Liver (tissue), 9 donors: Measurements from ENCODE around the gene GPC2. TPM values are rescaled to one million over a fixed set of nuclear protein-coding genes. Genes with fewer than 3 reads are reported as not detected.

Experiments
- DNase-seq: peaks from one replicate; pipeline ENCODE4 v3.0.0-alpha.2; 2017; ENCODE audit warnings: low spot score
- H3K27ac ChIP-seq, 2 donors: one replicate each; pipeline ENCODE4 v1.7.0; 2013; ENCODE audit warnings: inconsistent platforms in 2 of 2, low read length in 2 of 2, control low read depth in 1 of 2, low read depth in 1 of 2, mild to moderate bottlenecking in 1 of 2
- H3K27me3 ChIP-seq, 4 donors: one replicate each; pipeline versions ENCODE4 v1.6.1 to v1.7.0; 2013; ENCODE audit warnings: low read length in 3 of 4, inconsistent platforms in 1 of 4, mild to moderate bottlenecking in 1 of 4, moderate library complexity in 1 of 4; ENCODE audit not compliant: control insufficient read depth in 4 of 4, insufficient read depth in 4 of 4
- H3K36me3 ChIP-seq, 4 donors: one replicate each; pipeline versions ENCODE4 v1.6.1 to v1.7.0; 2013; ENCODE audit warnings: low read length in 3 of 4, mild to moderate bottlenecking in 3 of 4, low read depth in 1 of 4, moderate library complexity in 1 of 4; ENCODE audit not compliant: control insufficient read depth in 4 of 4, insufficient read depth in 3 of 4
- H3K4me1 ChIP-seq, 4 donors: one replicate each; pipeline versions ENCODE4 v1.6.1 to v1.7.0; 2013; ENCODE audit warnings: low read length in 3 of 4, mild to moderate bottlenecking in 3 of 4, moderate library complexity in 1 of 4; ENCODE audit not compliant: control insufficient read depth in 4 of 4, insufficient read depth in 4 of 4
- H3K4me3 ChIP-seq, 3 donors: one replicate each; pipeline versions ENCODE4 v1.6.1 to v1.7.0; 2013; ENCODE audit warnings: low read length in 3 of 3, control low read depth in 1 of 3, low read depth in 1 of 3, mild to moderate bottlenecking in 1 of 3
- H3K9ac ChIP-seq, 2 donors: one replicate each; pipeline ENCODE4 v1.7.0; 2013; ENCODE audit warnings: low read length in 2 of 2, mild to moderate bottlenecking in 2 of 2, moderate library complexity in 2 of 2, control low read depth in 1 of 2, low read depth in 1 of 2
- H3K9me3 ChIP-seq, 4 donors: one replicate each; pipeline versions ENCODE4 v1.6.1 to v1.7.0; 2013; ENCODE audit warnings: low read length in 3 of 4; ENCODE audit not compliant: control insufficient read depth in 4 of 4
- FOXA1 ChIP-seq: IDR thresholded peaks from 2 replicates; pipeline ENCODE4 v1.6.1; 2016; ENCODE audit warnings: antibody characterized with exemption
- GABPA ChIP-seq, 2 donors: IDR thresholded peaks in 1 of 2; conservative IDR thresholded peaks in 1 of 2; 2 replicates each; pipeline ENCODE4 v1.6.1; 2016; ENCODE audit warnings: antibody characterized with exemption in 2 of 2, mild to moderate bottlenecking in 1 of 2, moderate library complexity in 1 of 2
- HNF4A ChIP-seq, 2 donors: conservative IDR thresholded peaks; 2 replicates each; pipeline ENCODE4 v1.6.1; 2016; ENCODE audit warnings: antibody characterized with exemption in 2 of 2, mild to moderate bottlenecking in 2 of 2
- HNF4G ChIP-seq: IDR thresholded peaks from 2 replicates; pipeline ENCODE4 v1.6.1; 2016; ENCODE audit warnings: antibody characterized with exemption
- SP1 ChIP-seq: IDR thresholded peaks from 2 replicates; pipeline ENCODE4 v1.6.1; 2018; ENCODE audit warnings: antibody characterized with exemption, mild to moderate bottlenecking
- TAF1 ChIP-seq: conservative IDR thresholded peaks from 2 replicates; pipeline ENCODE4 v1.6.1; 2016; ENCODE audit warnings: antibody characterized with exemption, mild to moderate bottlenecking
- YY1 ChIP-seq: IDR thresholded peaks from 2 replicates; pipeline ENCODE4 v1.6.1; 2016; ENCODE audit warnings: antibody characterized with exemption, mild to moderate bottlenecking
- WGBS: extraction: QIAGEN DNeasy Blood & Tissue Kit; methylation state at CpG from one replicate; pipeline ENCODE4 v1.1.7; 2013; 5-methylcytosine and 5-hydroxymethylcytosine counted together
- polyA plus RNA-seq, 2 donors: library from polyadenylated mRNA; stranded (reverse) in 1 of 2; unstranded in 1 of 2; fragments of 200-250 nt in 1 of 2; fragments of >200 nt in 1 of 2; fragmentation: Nextera tagmentation in 1 of 2; extraction: Ambion mirVana in 1 of 2; gene quantifications; one replicate each; pipeline versions ENCODE4 v1.2.1 to v1.2.3, GENCODE V29; 2013 to 2015
- total RNA-seq, 2 donors: library from RNA; depleted of rRNA; stranded (reverse); fragments of >200 nt; gene quantifications; one replicate each; pipeline ENCODE4 v1.2.3, GENCODE V29; 2014
- TF ChIP-seq, protein P1 (sequence below): IDR thresholded peaks from 2 replicates; pipeline ENCODE4 v1.6.1; 2016; ENCODE audit warnings: antibody characterized with exemption, mild to moderate bottlenecking
- TF ChIP-seq, protein P2 (sequence below): IDR thresholded peaks from 2 replicates; pipeline ENCODE4 v1.6.1; 2016; ENCODE audit warnings: antibody characterized with exemption
- TF ChIP-seq, protein P3 (sequence below): IDR thresholded peaks from 2 replicates; pipeline ENCODE4 v1.6.1; 2016; ENCODE audit warnings: antibody characterized with exemption
- TF ChIP-seq, protein P4 (sequence below): IDR thresholded peaks from 2 replicates; pipeline ENCODE4 v1.6.1; 2016; ENCODE audit warnings: antibody characterized with exemption
- donor health status: healthy.
- donor health status: healthy.
- donor health status: healthy.
- donor health status: healthy.
- donor health status: healthy.

GPC2 gene
- total and polyA plus RNA-seq, 4 donors, result 0.14 to 0.79 (median 0.33) TPM; not detected in 1

DNA sequence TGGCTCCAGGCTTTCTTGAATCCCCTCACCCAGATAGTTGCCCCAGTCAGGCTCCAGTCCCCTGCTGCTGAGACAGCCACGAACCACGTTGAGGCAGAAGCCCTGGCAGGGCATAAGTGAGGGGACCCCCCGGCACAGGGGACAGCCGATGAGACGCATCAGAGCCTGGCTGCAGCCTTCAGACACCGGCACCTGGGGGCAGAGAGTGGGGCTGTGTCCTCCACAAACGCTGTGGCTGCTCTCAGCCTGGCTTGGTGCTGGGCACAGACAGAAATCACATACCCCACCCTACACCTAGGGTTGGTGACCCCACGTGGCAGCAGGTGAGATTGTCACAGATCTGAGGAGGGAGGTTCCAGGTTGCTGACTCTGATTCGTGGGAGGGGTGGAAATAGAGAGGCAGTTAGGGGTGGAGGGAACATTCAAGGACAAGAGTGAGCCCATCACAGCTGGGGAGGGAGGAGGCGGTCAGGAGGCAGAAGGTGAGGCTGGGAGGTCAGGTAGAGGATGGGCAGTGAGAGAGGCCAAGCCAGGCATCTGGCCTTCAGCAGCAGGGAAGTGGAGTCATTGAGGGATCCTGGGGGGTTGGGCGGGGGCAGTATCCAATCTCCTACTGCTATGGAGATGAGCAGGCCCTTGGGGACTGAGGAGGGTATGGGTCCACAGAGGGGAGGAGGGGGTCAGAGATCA, 3.2 kb downstream of the GPC2 start:
- H3K9me3 ChIP-seq, result no peaks in the 10 kb centered on the region
- no peak for DNase-seq
- no peak overlapping the region for H3K4me3 ChIP-seq
- TF ChIP-seq, protein P1, sequence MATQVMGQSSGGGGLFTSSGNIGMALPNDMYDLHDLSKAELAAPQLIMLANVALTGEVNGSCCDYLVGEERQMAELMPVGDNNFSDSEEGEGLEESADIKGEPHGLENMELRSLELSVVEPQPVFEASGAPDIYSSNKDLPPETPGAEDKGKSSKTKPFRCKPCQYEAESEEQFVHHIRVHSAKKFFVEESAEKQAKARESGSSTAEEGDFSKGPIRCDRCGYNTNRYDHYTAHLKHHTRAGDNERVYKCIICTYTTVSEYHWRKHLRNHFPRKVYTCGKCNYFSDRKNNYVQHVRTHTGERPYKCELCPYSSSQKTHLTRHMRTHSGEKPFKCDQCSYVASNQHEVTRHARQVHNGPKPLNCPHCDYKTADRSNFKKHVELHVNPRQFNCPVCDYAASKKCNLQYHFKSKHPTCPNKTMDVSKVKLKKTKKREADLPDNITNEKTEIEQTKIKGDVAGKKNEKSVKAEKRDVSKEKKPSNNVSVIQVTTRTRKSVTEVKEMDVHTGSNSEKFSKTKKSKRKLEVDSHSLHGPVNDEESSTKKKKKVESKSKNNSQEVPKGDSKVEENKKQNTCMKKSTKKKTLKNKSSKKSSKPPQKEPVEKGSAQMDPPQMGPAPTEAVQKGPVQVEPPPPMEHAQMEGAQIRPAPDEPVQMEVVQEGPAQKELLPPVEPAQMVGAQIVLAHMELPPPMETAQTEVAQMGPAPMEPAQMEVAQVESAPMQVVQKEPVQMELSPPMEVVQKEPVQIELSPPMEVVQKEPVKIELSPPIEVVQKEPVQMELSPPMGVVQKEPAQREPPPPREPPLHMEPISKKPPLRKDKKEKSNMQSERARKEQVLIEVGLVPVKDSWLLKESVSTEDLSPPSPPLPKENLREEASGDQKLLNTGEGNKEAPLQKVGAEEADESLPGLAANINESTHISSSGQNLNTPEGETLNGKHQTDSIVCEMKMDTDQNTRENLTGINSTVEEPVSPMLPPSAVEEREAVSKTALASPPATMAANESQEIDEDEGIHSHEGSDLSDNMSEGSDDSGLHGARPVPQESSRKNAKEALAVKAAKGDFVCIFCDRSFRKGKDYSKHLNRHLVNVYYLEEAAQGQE, result no peak
- peaks cover 0 to 12% (median 7%) of the 10 kb centered on the region in 4 donors for H3K4me1 ChIP-seq
- WGBS, result 89% methylated on average over 11 of the region's 11 CpGs
- H3K9ac ChIP-seq, result no peak overlapping the region
- no peak overlapping the region for H3K27ac ChIP-seq
- no peaks in the 10 kb centered on the region for H3K36me3 ChIP-seq
- H3K27me3 ChIP-seq, result peaks cover 0 to 3% (median 2%) of the 10 kb centered on the region in 4 donors

DNA sequence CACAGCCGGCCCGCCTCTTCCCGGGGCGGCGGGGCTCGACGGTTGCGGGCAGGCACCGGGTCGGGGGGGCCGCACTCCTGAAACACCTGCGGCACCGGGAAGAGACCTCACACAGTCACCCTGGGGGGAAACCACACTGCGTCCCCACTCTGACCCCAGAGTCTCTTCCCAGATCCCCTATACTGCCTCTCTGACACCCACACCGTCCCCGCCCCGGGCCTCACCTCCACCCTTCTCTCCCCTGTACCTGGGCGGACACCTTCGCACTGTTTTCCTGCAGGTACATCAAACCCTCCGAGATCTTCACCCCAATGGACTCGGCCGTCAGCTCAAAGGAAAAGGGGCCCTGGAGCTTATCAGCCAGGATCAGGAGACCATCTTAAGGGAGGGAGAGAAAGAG, 5.3 kb downstream of the GPC2 start:
- Histone ChIP-seq H3K9ac (no peak overlapping the region), H3K27ac (no peak overlapping the region), H3K4me3 (peak overlapping the region in 1 of 3 donors; percentile 44), H3K36me3 (no peaks in the 10 kb centered on the region), H3K4me1 (peaks cover 0 to 11% (median 4%) of the 10 kb centered on the region in 4 donors), H3K9me3 (no peaks in the 10 kb centered on the region), H3K27me3 (peaks cover 0 to 8% (median 2%) of the 10 kb centered on the region in 4 donors)
- WGBS, result 31% methylated on average over 22 of the region's 22 CpGs
- DNase-seq, result no peak
- TF ChIP-seq YY1 (no peak), TAF1 (no peak), FOXA1 (no peak), GABPA (IDR thresholded peaks at IDR 0.05 in 1 of 2, conservative IDR thresholded peaks at IDR 0.05 in 1 of 2) (no peak), HNF4G (no peak), HNF4A (conservative IDR thresholded peaks at IDR 0.05) (no peak), SP1 (no peak)
- TF ChIP-seq, protein P2, sequence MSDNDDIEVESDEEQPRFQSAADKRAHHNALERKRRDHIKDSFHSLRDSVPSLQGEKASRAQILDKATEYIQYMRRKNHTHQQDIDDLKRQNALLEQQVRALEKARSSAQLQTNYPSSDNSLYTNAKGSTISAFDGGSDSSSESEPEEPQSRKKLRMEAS, result no peak
- TF ChIP-seq, protein P3, sequence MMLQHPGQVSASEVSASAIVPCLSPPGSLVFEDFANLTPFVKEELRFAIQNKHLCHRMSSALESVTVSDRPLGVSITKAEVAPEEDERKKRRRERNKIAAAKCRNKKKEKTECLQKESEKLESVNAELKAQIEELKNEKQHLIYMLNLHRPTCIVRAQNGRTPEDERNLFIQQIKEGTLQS, result no peak
- TF ChIP-seq, protein P1, result no peak
- TF ChIP-seq, protein P4, sequence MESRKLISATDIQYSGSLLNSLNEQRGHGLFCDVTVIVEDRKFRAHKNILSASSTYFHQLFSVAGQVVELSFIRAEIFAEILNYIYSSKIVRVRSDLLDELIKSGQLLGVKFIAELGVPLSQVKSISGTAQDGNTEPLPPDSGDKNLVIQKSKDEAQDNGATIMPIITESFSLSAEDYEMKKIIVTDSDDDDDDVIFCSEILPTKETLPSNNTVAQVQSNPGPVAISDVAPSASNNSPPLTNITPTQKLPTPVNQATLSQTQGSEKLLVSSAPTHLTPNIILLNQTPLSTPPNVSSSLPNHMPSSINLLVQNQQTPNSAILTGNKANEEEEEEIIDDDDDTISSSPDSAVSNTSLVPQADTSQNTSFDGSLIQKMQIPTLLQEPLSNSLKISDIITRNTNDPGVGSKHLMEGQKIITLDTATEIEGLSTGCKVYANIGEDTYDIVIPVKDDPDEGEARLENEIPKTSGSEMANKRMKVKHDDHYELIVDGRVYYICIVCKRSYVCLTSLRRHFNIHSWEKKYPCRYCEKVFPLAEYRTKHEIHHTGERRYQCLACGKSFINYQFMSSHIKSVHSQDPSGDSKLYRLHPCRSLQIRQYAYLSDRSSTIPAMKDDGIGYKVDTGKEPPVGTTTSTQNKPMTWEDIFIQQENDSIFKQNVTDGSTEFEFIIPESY, result no peak
